ENCODE data around the gene MED9.
"Not testable (repeated sequence)": the region's sequence is repeated elsewhere in the genome, so short reads cannot be mapped to it uniquely, and the experiment has no call there.

MED9 gene

GRCh38 chr17:17460038-17460437, 16.8 kb upstream of the MED9 start:
- Histone ChIP-seq H3K36me3 (ENCODE audit: control insufficient read depth, low read length) (no peaks in the 10 kb centered on the region), H4K20me1 (ENCODE audit: control insufficient read depth, insufficient read depth, low read depth, low read length) (no peaks in the 10 kb centered on the region), H3K9me2 (replicated peaks; ENCODE audit: control insufficient read depth, low read length) (no peaks in the 10 kb centered on the region), H3K27me3 (ENCODE audit: control insufficient read depth, low read length) (peaks cover 13% of the 10 kb centered on the region), H3K4me2 (ENCODE audit: low read length) (no peak overlapping the region), H3K79me2 (ENCODE audit: control insufficient read depth, low read length) (no peaks in the 10 kb centered on the region), H3K9me3 (ENCODE audit: control insufficient read depth, insufficient read depth, low read length) (peaks cover 5% of the 10 kb centered on the region; the same call in 1 of the 2 replicates), H3K4me1 (ENCODE audit: control insufficient read depth, low read length) (no peaks in the 10 kb centered on the region), H3K27ac (ENCODE audit: low read depth, low read length) (no peak overlapping the region), H3F3A (ENCODE audit: control insufficient read depth, insufficient read depth) (no peaks in the 10 kb centered on the region), H3K4me3 (ENCODE audit: low read length) (no peak overlapping the region)
- no peak for TF ChIP-seq CTCF (IDR thresholded peaks at IDR 0.05; ENCODE audit: low read depth, low read length, poor library complexity, severe bottlenecking)
- no peak for TF ChIP-seq EZH2phosphoT487 (IDR thresholded peaks at IDR 0.05; ENCODE audit: borderline replicate concordance, low read length)

- no peak overlapping the region for H3K4me3 ChIP-seq (ENCODE audit: low read length)
- H3K27ac ChIP-seq (ENCODE audit: low read depth, low read length) = no peak overlapping the region
- no peaks in the 10 kb centered on the region for H3K36me3 ChIP-seq (ENCODE audit: control insufficient read depth, low read length)
- H3K79me2 ChIP-seq (ENCODE audit: control insufficient read depth, low read length) = no peaks in the 10 kb centered on the region
- H3K9me2 ChIP-seq (replicated peaks; ENCODE audit: control insufficient read depth, low read length) = no peaks in the 10 kb centered on the region
- no peaks in the 10 kb centered on the region for H3F3A ChIP-seq (ENCODE audit: control insufficient read depth, insufficient read depth)
- no peaks in the 10 kb centered on the region for H4K20me1 ChIP-seq (ENCODE audit: control insufficient read depth, insufficient read depth, low read depth, low read length)
- H3K4me2 ChIP-seq (ENCODE audit: low read length) = no peak overlapping the region
- peaks cover 28% of the 10 kb centered on the region for H3K27me3 ChIP-seq (ENCODE audit: control insufficient read depth, low read length)
- TF ChIP-seq CTCF (IDR thresholded peaks at IDR 0.05; ENCODE audit: low read depth, low read length, poor library complexity, severe bottlenecking) (no peak), EZH2phosphoT487 (IDR thresholded peaks at IDR 0.05; ENCODE audit: borderline replicate concordance, low read length) (no peak)
- peaks cover 5% of the 10 kb centered on the region; the same call in 1 of the 2 replicates for H3K9me3 ChIP-seq (ENCODE audit: control insufficient read depth, insufficient read depth, low read length)
- no peaks in the 10 kb centered on the region for H3K4me1 ChIP-seq (ENCODE audit: control insufficient read depth, low read length)
Measured at GRCh38 chr17:17462048-17462824, 14.6 kb upstream of the MED9 start.

- Histone ChIP-seq H3K4me1 (ENCODE audit: control insufficient read depth, low read length) (no peaks in the 10 kb centered on the region), H3K79me2 (ENCODE audit: control insufficient read depth, low read length) (no peaks in the 10 kb centered on the region), H3K27ac (ENCODE audit: low read depth, low read length) (no peak overlapping the region), H3K36me3 (ENCODE audit: control insufficient read depth, low read length) (no peaks in the 10 kb centered on the region), H3K4me3 (ENCODE audit: low read length) (no peak overlapping the region), H3K4me2 (ENCODE audit: low read length) (no peak overlapping the region), H3K9me3 (ENCODE audit: control insufficient read depth, insufficient read depth, low read length) (peaks cover 5% of the 10 kb centered on the region; the same call in 1 of the 2 replicates), H3K9me2 (replicated peaks; ENCODE audit: control insufficient read depth, low read length) (no peaks in the 10 kb centered on the region), H3K27me3 (ENCODE audit: control insufficient read depth, low read length) (peaks cover 32% of the 10 kb centered on the region), H3F3A (ENCODE audit: control insufficient read depth, insufficient read depth) (no peaks in the 10 kb centered on the region), H4K20me1 (ENCODE audit: control insufficient read depth, insufficient read depth, low read depth, low read length) (no peaks in the 10 kb centered on the region)
- TF ChIP-seq EZH2phosphoT487 (IDR thresholded peaks at IDR 0.05; ENCODE audit: borderline replicate concordance, low read length) (no peak), CTCF (IDR thresholded peaks at IDR 0.05; ENCODE audit: low read depth, low read length, poor library complexity, severe bottlenecking) (no peak)
Measured at GRCh38 chr17:17463821-17464220, 13.0 kb upstream of the MED9 start.

GRCh38 chr17:17465878-17466277, 10.9 kb upstream of the MED9 start:
- not testable (repeated sequence) for H3K9me2 ChIP-seq (replicated peaks; ENCODE audit: control insufficient read depth, low read length); H3K36me3 ChIP-seq (ENCODE audit: control insufficient read depth, low read length); H3F3A ChIP-seq (ENCODE audit: control insufficient read depth, insufficient read depth); H3K4me3 ChIP-seq (ENCODE audit: low read length); H4K20me1 ChIP-seq (ENCODE audit: control insufficient read depth, insufficient read depth, low read depth, low read length); H3K27ac ChIP-seq (ENCODE audit: low read depth, low read length); H3K79me2 ChIP-seq (ENCODE audit: control insufficient read depth, low read length); H3K4me2 ChIP-seq (ENCODE audit: low read length); H3K4me1 ChIP-seq (ENCODE audit: control insufficient read depth, low read length); H3K9me3 ChIP-seq (ENCODE audit: control insufficient read depth, insufficient read depth, low read length)
- H3K27me3 ChIP-seq (ENCODE audit: control insufficient read depth, low read length) = peaks cover 40% of the 10 kb centered on the region
